Vagina (tissue), 2 donors: ENCODE results near the gene CNGB1.
"Not testable (repeated sequence)": the region's sequence is repeated elsewhere in the genome, so short reads cannot be mapped to it uniquely, and the experiment has no call there.

Experiments
- CTCF ChIP-seq, 3 experiments: fragments of 450-650 bp in 2 of 3; fragments of 200-600 bp in 1 of 3; sonication (generic) in 1 of 3; IDR thresholded peaks; one replicate each; pipeline ENCODE4 v1.5.1; 2017 to 2019; ENCODE audit warnings: antibody characterized with exemption in 3 of 3, mild to moderate bottlenecking in 2 of 3, moderate library complexity in 2 of 3
- POLR2A ChIP-seq, 2 donors: fragments of 450-650 bp; IDR thresholded peaks; one replicate each; pipeline ENCODE4 v1.6.1; 2017; ENCODE audit warnings: antibody characterized with exemption in 2 of 2, mild to moderate bottlenecking in 2 of 2, moderate library complexity in 2 of 2
- POLR2AphosphoS5 ChIP-seq, 2 donors: sonication (generic); formaldehyde crosslinking; IDR thresholded peaks; one replicate each; pipeline ENCODE4 v1.9.0; 2017; ENCODE audit warnings: antibody characterized with exemption in 2 of 2, mild to moderate bottlenecking in 2 of 2, low read depth in 1 of 2; ENCODE audit not compliant: insufficient read depth in 1 of 2

GRCh38 chr16:57917929-57918328, 53.0 kb downstream of the CNGB1 start:
- not testable (repeated sequence) for TF ChIP-seq CTCF (IDR thresholded peaks at IDR 0.05); POLR2AphosphoS5 (IDR thresholded peaks at IDR 0.05; ENCODE audit: insufficient read depth in 1 of 2, low read depth in 1 of 2); POLR2A (IDR thresholded peaks at IDR 0.05)
